Adrenal gland (tissue), 5 donors: ENCODE data around the gene SUSD1.

Source experiments
- CTCF ChIP-seq, 6 experiments: fragments of 450-650 bp in 4 of 6; fragments of 200-600 bp in 2 of 6; sonication (generic) in 1 of 6; IDR thresholded peaks; 1 replicate in 5 of 6; 2 replicates in 1 of 6; pipeline versions ENCODE4 v1.5.1 to v1.8.0; 2016 to 2021; ENCODE audit warnings: antibody characterized with exemption in 6 of 6, mild to moderate bottlenecking in 2 of 6, moderate library complexity in 1 of 6
- POLR2A ChIP-seq, 2 donors: fragments of 450-650 bp; IDR thresholded peaks; one replicate each; pipeline ENCODE4 v1.6.1; 2017; ENCODE audit warnings: antibody characterized with exemption in 2 of 2, mild to moderate bottlenecking in 2 of 2, moderate library complexity in 1 of 2
- donor health status: DM: no; HTN: no; CAD: no.

- TF ChIP-seq CTCF (IDR thresholded peaks at IDR 0.05) (no peak), POLR2A (IDR thresholded peaks at IDR 0.05) (no peak)
Measured at GRCh38 chr9:112166176-112167140, 8.6 kb downstream of the SUSD1 start.
